SKM-1 treated with dmso at 0.1 percent for 144 hours (cell line): ENCODE data around the gene FAM24A.

Experiments
- DNase-seq: peaks from one replicate; lab custom pipeline; 2025; ENCODE audit not compliant: unreplicated experiment; lab: John Stamatoyannopoulos, UW

The FAM24A gene

DNA sequence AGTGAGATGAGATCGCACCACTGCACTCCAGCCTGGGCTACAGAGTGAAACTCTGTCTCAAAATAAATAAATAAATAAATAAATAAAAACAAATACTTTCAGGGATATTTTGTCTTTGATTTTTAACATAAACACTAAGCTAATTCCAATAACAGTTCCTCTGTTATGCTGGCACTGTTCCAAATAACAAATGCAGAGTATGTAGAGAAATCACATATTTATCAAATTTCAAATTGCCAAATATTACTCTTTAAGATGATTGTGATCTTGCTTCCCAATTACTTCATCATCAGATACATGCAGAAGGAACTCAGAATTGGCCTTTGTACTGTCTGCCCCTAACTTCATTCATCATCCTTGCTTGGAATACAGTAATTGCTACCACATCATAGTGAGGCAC is 19.7 kb downstream of the FAM24A start:
- DNase-seq: no peak

DNA sequence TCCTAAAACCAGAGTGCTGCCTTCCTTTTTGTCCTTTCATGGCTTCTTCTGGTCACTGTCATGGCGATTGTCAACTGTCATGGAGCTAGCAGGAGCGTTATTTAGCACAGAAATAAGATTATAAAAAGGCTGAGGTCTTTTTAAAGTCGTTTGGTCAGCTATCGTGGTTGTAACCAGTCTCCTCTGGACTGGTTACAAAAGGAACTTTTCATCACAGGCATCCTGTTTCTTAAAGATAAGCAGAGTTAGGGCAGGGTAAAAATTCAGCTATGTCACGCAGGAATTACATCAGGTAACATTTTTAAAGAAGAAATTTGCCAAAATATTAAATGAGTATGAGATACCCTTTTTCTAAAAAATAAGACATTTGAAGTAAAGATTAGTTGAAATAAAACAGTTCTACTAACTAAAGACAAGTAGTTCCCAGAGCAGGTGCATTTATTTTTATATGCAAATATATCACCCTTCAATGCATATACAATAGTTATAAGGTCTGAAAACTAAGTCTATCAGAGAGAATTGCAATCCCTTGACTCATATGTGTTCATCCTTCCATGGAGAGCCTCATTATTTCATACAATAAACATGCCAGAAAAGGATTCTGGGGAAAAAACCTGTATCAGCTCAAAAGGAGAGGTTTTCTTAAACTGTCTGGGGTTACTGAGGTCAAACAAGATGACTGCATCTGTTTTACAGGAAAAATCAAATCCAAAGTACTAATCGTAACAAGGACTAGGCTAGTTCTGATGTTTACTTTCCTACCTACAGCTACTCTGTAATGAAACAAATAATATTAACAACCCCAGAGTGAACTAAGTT is 20.9 kb downstream of the FAM24A start:
- no peak for DNase-seq

DNA sequence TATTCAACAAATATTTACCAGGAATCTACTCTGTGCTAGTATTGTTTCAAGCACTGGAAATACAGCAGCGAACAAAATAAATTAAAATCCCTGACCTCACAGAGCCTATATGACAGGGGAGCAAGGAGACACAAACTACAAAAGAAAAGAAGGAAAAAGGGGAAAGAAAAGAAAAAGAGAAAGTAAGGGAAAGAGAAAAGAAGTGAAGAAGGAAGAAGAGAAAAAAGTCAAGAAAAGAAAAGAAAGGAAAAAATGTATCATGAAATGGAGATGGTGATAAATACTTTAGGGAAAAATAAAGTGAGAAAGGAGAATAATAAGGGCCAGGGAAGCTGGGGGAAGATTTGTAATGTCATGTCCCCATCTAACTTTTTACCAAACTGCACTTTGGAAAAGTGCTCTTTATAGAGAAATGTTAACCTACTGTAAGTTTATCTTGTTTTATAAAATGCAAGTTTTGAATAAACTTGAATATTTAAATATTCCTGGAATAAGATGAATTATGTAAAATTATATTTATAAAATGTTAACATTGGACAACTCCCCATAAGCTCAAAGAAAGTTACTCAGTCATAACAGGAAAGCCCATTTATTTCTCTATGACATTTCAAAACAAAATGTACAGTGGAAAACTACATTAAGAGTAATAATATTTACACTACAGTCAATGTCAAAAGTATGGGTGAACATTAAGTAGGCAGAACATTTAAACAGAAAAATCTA is 28.9 kb downstream of the FAM24A start:
- no peak for DNase-seq

DNA sequence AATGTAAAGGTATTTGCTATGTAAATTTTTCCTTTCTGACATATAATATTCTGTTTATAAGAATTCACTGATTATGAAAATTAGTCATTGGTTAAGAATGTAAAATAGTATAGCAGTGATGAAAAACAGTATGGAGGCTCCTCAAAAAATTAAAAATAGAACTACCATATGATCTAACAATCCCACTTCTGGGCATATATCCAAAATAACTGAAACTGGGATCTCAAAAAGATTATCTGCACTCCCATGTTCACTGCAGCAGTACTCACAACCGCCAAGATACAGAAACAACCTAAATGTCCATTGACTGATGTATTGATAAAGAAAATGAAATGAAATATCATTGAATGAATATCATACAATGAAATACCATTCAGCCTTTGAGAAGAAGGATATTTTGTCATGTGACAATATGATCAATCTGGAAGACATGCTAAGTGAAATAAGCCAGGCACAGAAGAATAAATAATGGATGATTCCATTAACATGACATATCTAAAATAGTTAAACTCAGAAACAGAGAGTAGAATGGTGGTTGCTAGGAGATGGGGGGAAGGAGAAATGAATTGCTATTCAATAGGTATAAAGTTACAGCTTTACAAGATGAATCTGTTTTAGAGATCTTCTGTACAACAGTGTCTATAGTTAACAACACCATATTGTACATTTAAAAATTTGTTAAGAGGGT is 29.6 kb downstream of the FAM24A start:
- DNase-seq: no peak

DNA sequence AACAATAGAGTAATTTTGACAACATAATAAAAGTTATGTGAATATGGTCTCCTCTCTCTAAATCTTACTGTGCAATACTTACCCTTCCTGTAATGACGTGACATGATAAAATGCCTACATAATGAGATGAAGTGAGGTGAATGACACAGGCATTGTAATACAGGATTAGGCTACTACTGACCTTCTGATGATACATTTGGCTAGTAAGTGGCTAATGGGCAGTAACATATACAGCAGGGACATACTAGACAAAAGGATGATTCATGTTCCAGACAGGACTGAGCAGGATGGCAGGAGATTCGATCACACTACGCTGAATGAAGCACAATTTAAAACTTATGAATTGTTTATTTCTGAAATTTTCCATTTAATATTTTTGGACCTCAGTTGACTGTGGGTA is 38.9 kb downstream of the FAM24A start:
- no peak for DNase-seq

DNA sequence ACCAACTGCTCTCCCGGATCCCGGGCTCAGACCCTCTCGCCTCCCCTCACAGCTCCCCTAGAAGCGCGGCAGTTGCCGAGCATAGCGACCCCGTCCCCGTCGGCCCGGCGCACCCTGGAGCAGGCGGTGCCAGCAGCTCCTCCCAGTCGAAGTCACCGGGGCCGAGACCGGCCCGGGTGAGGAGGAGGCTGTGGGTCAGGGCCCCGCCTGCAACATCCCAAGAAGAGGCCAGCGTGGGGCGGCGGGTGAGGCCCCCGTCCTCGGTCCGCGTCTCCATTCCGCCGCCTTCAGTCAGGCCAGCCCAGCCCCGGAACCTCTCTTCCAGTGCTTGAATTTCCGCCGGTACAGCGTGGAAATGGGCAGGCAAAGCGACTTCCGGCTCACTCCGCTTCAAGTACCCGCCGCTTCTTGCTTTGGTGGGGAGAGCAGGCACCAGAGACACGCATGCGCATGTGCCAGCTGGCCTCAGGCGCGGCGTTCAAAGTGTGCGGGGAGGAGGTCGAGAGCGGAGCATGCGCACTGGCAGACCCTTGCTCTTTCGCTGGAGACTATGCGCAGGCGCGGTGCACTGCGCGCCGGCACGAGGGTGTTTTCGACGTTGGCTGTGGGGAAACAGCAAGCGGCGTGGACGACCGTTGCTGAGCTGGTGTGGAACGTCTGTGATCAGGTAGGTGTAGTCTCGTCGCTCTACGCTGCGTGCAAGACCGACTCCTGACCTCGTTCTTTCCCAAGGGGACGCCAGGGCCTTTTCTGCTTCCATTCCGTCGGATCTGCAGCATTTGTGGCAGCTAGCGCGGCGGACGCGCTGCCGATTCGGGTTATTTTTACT is 43.7 kb downstream of the FAM24A start, which contains the start of gene C10orf88:
Gene C10orf88 (minus strand): TSS at position 326 of the 829 bp plus-strand sequence. CDS start 49 bp downstream, at position 277.
- DNase-seq: peak; percentile 98

DNA sequence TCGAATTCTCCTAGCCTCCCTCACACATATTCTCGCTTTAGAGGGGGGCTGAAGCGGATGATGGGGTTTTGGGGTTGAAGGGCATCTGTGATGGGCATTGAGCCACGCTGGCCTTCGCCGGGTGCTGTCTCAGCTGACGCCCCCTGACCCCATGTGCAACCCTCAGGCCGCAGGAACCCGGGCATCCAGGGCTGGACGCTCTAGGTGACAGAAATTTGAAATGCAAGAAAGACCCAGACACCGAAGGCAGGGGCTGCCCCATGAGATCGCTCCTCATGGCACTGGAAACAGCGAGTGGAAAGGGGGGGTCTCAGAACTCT is 44.3 kb downstream of the FAM24A start:
- DNase-seq: no peak

DNA sequence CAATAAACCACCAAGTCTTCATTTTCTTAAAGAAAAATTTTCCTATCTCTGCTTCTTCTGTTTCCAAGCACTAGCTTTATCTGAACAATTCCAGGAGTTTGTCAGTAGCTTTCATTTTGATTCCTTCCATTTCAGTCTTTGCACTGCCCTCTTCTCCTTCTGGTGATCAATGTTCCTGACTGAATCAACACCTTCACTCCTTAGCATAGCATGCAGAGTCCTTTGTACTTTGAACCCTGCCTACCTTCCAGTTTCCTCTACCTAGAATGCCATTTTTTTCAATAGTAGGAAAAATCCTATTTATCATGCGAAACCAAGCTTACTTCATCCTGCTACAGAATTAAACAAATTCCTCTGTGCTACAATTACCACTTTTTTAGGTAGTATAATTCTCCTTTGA is 45.5 kb downstream of the FAM24A start:
- DNase-seq: no peak

DNA sequence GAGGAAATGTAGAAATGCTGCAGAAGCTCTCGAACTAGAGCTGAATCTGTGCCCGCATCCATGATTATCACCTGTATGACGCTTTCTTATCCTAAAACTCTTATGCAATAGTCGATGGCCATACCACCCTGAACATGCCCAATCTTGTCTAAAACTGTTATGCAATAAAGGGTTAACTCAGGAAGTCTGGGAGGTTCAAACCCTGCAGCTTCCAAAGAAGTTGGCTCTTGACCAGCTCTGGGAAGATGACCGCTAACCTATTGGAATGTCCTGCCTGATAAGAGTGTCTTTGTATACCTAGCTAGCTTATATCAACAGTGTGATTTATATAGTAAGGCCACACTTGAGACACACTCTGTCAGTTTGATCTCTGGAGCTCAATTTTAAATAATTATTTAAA is 47.1 kb downstream of the FAM24A start:
- no peak for DNase-seq

DNA sequence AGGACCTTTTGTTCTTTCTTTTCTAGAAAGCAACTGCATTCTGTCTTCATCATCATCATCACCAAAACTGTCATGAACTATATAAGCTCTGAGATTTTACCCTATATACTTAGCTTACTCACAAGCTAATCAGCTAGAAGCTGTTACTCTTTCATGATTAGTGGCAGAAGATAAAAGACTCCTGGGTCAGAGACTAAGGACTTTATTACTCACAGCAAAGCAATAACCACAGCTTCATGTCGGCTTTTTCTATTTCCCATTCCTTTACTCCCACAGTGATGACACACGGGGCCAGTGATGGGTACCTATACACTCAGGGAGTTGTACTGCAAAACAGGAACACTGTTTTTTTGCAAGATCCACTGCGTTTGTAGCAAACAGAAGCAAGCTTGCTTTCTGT is 52.0 kb downstream of the FAM24A start:
- no peak for DNase-seq
